Right cardiac atrium (tissue), 5 donors: Measurements from ENCODE around the gene MRPL17. TPM values are rescaled to one million over a fixed set of nuclear protein-coding genes. Genes with fewer than 3 reads are reported as not detected.
A peak's percentile ranks its signal among the peaks of the same experiment; 100 is the strongest.

Experiments
- ATAC-seq, 2 donors: fragments of 200-7000 bp; cut with Tn5 transposase; one replicate each; pipeline versions ENCODE4 v1.8.0 to v1.9.1; 2020; ENCODE audit warnings: moderate library complexity in 2 of 2, mild to moderate bottlenecking in 1 of 2
- DNase-seq, 3 donors: peaks; one replicate each; pipeline ENCODE4 v3.0.0-alpha.2; 2020
- H3K27ac ChIP-seq: one replicate; pipeline ENCODE4 v1.5.1; 2013; ENCODE audit warnings: mild to moderate bottlenecking, low read length, control low read depth, moderate library complexity
- H3K27me3 ChIP-seq: one replicate; pipeline ENCODE4 v1.6.1; 2013; ENCODE audit not compliant: control insufficient read depth, insufficient read depth
- H3K4me1 ChIP-seq: one replicate; pipeline ENCODE4 v1.6.1; 2013; ENCODE audit warnings: low read length; ENCODE audit not compliant: control insufficient read depth, insufficient read depth
- H3K4me3 ChIP-seq: one replicate; pipeline ENCODE4 v1.5.1; 2013; ENCODE audit warnings: low read length, control low read depth
- H3K9me3 ChIP-seq: one replicate; pipeline ENCODE4 v1.6.1; 2013; ENCODE audit warnings: low read length; ENCODE audit not compliant: control insufficient read depth
- WGBS: extraction: QIAGEN DNeasy Blood & Tissue Kit; methylation state at CpG from one replicate; pipeline ENCODE4 v1.1.7; 2013; 5-methylcytosine and 5-hydroxymethylcytosine counted together
- intact Hi-C, 4 donors: fragments of 100-400 bp; cut with DNase I; formaldehyde crosslinking; loops; one replicate each; pipeline versions ENCODE4 v1.11.0 to v1.14.0; 2022 to 2023
- polyA plus RNA-seq: library from polyadenylated mRNA; stranded (reverse); fragments of 200-250 nt; gene quantifications from one replicate; pipeline ENCODE4 v1.2.3, GENCODE V29; 2013
- total RNA-seq, 4 donors: library from RNA; stranded (reverse); fragmentation: NEBNext Ultra II Directional; extraction: Animal tissue kit (Norgen Biotek cat#: 25700); gene quantifications; one replicate each; pipeline ENCODE4 v1.2.1, GENCODE V29; 2021
- donor health status: healthy with polysubstance abuse.
- donor health status: DM: no; HTN: yes; CAD: no.
- donor health status: DM: no; HTN: no; CAD: no.
- donor health status: DM: no; HTN: yes; CAD: no; lungs with severe emphysema.
- donor health status: DM: yes; HTN: yes; CAD: no.

The MRPL17 gene
- total and polyA plus RNA-seq, 5 donors, result 36.7 to 45.1 (median 44.1) TPM

DNA sequence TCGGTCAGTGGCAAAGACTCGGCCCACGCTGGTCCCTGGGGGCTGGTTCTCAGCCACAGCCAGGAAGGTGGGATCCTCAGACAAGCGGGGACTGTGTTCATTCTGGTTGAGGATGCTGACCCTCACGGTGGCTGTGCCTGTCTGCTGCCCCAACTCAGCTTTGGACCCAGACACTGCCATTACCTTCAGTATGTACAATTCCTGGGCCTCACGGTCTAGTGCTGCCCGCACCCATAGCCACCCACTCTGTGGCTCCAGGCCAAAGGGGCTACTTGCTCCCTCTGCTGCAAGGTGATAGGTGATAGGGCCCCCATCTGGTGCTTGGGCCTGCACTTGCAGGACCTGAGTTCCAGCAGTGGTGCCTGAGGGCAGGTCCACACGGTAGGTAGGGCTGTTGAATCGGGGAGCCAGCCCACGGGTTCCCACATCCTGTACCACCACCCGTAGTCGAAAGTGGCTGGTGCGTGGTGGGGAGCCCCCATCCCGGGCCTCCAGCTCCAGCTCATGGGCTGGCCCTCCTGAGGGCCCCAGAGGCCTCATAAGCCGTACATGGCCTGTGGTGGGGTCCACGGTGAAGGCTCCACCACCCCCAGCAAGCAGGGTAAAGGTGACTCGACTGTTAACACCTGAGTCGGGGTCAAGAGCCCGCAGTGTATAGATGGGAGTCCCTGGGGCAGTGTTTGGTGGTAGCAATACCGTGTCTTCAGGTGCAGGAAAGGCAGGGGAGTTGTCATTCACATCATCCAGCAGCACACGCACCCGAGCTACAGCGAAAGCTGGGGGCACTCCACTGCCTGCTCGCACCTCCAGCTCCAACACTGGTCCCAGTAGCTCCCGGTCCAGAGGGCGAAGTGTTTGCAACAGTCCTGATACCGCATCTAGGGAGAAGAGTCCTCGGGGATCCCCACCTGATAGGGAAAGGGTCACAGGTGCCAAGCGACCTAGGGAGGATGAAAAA, 50.7 kb downstream of the MRPL17 start:
- Histone ChIP-seq H3K27me3 (no peaks in the 10 kb centered on the region), H3K4me1 (peaks cover 9% of the 10 kb centered on the region), H3K27ac (no peak overlapping the region), H3K4me3 (no peak overlapping the region), H3K9me3 (no peaks in the 10 kb centered on the region)
- WGBS, result 91% methylated on average over 29 of the region's 29 CpGs
- DNase-seq (peak in 1 of 3 donors; percentile 41), ATAC-seq (no peak)
- intact Hi-C loops, result no loop called here

DNA sequence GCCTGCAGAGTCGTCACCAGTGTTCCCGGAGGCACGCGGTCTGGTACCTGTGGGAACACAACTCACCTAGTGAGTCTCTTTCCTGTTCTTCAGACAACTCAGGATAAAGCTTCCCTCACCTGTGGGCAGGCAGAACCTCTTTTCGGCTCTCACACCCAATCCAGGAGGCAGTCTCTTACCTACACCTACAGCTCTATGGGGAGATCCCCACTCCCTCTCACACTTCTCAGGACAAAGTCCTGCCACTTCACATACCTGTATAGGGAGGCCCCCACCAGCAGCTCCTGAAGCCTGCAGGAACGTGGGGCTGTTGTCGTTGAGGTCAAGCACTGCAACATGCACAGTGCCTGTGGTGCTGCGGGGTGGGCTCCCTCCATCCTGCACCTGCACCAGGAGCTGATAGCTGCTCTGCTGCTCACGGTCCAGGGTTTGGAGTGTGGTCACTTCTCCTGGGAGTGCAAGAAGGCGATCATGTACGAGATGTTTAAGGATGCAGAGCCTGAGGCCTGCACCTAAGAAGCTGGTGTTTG, 51.7 kb downstream of the MRPL17 start:
- H3K9me3 ChIP-seq, result no peaks in the 10 kb centered on the region
- no peak for DNase-seq
- peaks cover 7% of the 10 kb centered on the region for H3K4me1 ChIP-seq
- H3K4me3 ChIP-seq, result no peak overlapping the region
- 89% methylated on average over 11 of the region's 11 CpGs for WGBS
- intact Hi-C loops, result no loop called here
- no peaks in the 10 kb centered on the region for H3K27me3 ChIP-seq
- ATAC-seq, result no peak
- no peak overlapping the region for H3K27ac ChIP-seq

DNA sequence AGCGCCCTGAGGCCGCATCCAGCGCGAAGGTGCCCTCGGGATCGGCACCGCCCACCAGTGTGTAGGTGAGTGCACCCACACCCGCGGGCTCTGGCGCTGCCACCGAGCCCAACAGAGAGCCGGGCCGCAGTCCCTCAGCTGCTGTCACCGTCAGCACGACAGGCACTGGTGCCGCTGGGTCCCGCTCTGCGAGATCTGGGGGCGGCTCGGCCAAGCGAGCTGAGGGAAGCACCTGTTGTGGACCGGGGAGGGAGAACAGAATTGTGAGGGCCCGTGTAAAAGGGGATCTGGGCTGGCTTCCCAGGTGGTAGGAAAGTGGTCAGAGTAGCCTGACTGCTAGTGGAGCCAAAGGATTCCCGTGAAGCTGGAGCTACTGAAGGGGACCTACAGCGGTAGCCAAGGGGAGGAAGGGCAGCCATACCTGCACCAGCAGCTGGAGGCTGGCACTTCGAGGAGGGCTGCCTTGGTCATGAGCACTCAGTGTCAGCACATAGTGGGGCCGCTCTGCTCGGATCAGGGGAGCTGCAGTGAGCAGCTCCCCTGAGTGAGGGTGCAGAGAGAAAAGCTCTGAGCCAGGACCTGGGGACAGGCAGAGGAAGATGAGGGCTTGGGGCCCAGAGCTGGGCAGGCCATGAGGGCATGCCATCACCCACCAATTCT, 52.4 kb downstream of the MRPL17 start:
- 82% methylated on average over 28 of the region's 28 CpGs for WGBS
- Histone ChIP-seq H3K27me3 (no peaks in the 10 kb centered on the region), H3K27ac (no peak overlapping the region), H3K4me1 (peaks cover 4% of the 10 kb centered on the region), H3K9me3 (no peaks in the 10 kb centered on the region), H3K4me3 (no peak overlapping the region)
- intact Hi-C loops, result no loop called here
- ATAC-seq (no peak), DNase-seq (peak in 1 of 3 donors; percentile 43)

Other genes with a start within 250 kb of the MRPL17 start
- 1 to 10 TPM in 1 of 4 donors, under 1 TPM in 2, not detected in 1; 0.45 to 1.0 (median 0.68) TPM for gene HPX, start 242.4 kb downstream of the MRPL17 start, total RNA-seq
- gene HPX, start 242.4 kb downstream of the MRPL17 start, polyA plus RNA-seq, result 0.27 TPM
- gene TRIM3, start 209.4 kb downstream of the MRPL17 start, total RNA-seq, result 10 to 100 TPM; 10.9 to 12.5 (median 12.2) TPM
- gene TRIM3, start 209.4 kb downstream of the MRPL17 start, polyA plus RNA-seq, result 9.4 TPM
- gene ARFIP2, start 202.0 kb downstream of the MRPL17 start, total RNA-seq, result 10 to 100 TPM; 21.4 to 30.0 (median 23.8) TPM
- gene ARFIP2, start 202.0 kb downstream of the MRPL17 start, polyA plus RNA-seq, result 21.6 TPM
- gene TIMM10B, start 201.8 kb downstream of the MRPL17 start, total RNA-seq, result 10 to 100 TPM; 21.5 to 28.9 (median 26.0) TPM
- 18.8 TPM for gene TIMM10B, start 201.8 kb downstream of the MRPL17 start, polyA plus RNA-seq
- gene DNHD1, start 186.1 kb downstream of the MRPL17 start, total RNA-seq, result 10 to 100 TPM in 1 of 4 donors, 1 to 10 TPM in 3; 5.4 to 10.9 (median 7.0) TPM
- 5.8 TPM for gene DNHD1, start 186.1 kb downstream of the MRPL17 start, polyA plus RNA-seq
- 10 to 100 TPM; 15.8 to 21.7 (median 18.7) TPM for gene RRP8, start 79.7 kb downstream of the MRPL17 start, total RNA-seq
- 18.2 TPM for gene RRP8, start 79.7 kb downstream of the MRPL17 start, polyA plus RNA-seq
- 100 to 1,000 TPM; 176 to 196 (median 192) TPM for gene ILK, start 79.6 kb downstream of the MRPL17 start, total RNA-seq
- gene ILK, start 79.6 kb downstream of the MRPL17 start, polyA plus RNA-seq, result 180 TPM
- gene TAF10, start 71.1 kb downstream of the MRPL17 start, total RNA-seq, result 100 to 1,000 TPM in 2 of 4 donors, 10 to 100 TPM in 2; 96.9 to 115 (median 99.1) TPM
- gene TAF10, start 71.1 kb downstream of the MRPL17 start, polyA plus RNA-seq, result 100 TPM
- 10 to 100 TPM; 56.7 to 98.3 (median 78.2) TPM for gene TPP1, start 63.9 kb downstream of the MRPL17 start, total RNA-seq
- gene TPP1, start 63.9 kb downstream of the MRPL17 start, polyA plus RNA-seq, result 52.6 TPM
- 10 to 100 TPM; 12.4 to 19.2 (median 14.9) TPM for gene DCHS1, start 27.5 kb downstream of the MRPL17 start, total RNA-seq
- gene DCHS1, start 27.5 kb downstream of the MRPL17 start, polyA plus RNA-seq, result 6.4 TPM
- gene OR2AG2, start 88.6 kb upstream of the MRPL17 start, total RNA-seq, result not detected
- not detected for gene OR2AG2, start 88.6 kb upstream of the MRPL17 start, polyA plus RNA-seq
- not detected for gene OR2AG1, start 99.7 kb upstream of the MRPL17 start, total RNA-seq
- gene OR2AG1, start 99.7 kb upstream of the MRPL17 start, polyA plus RNA-seq, result not detected
- gene OR6A2, start 116.3 kb upstream of the MRPL17 start, total RNA-seq, result under 1 TPM in 2 of 4 donors, not detected in 2; 0.06 to 0.08 TPM
- not detected for gene OR6A2, start 116.3 kb upstream of the MRPL17 start, polyA plus RNA-seq
- not detected for gene OR10A5, start 162.3 kb upstream of the MRPL17 start, total RNA-seq
- gene OR10A5, start 162.3 kb upstream of the MRPL17 start, polyA plus RNA-seq, result not detected
- not detected for gene OR10A2, start 179.7 kb upstream of the MRPL17 start, total RNA-seq
- not detected for gene OR10A2, start 179.7 kb upstream of the MRPL17 start, polyA plus RNA-seq
- not detected for gene OR10A4, start 193.3 kb upstream of the MRPL17 start, total RNA-seq
- gene OR10A4, start 193.3 kb upstream of the MRPL17 start, polyA plus RNA-seq, result not detected
- not detected for gene OR2D2, start 209.2 kb upstream of the MRPL17 start, total RNA-seq
- gene OR2D2, start 209.2 kb upstream of the MRPL17 start, polyA plus RNA-seq, result not detected
- gene OR2D3, start 237.7 kb upstream of the MRPL17 start, total RNA-seq, result not detected
- not detected for gene OR2D3, start 237.7 kb upstream of the MRPL17 start, polyA plus RNA-seq
- gene ZNF215, start 243.1 kb upstream of the MRPL17 start, total RNA-seq, result 1 to 10 TPM in 1 of 4 donors, under 1 TPM in 3; 0.54 to 1.0 (median 0.81) TPM
- gene ZNF215, start 243.1 kb upstream of the MRPL17 start, polyA plus RNA-seq, result 0.14 TPM